ENCODE data around the gene PPP1CA. TPM values are rescaled to one million over a fixed set of nuclear protein-coding genes. Genes with fewer than 3 reads are reported as not detected.

The PPP1CA gene
- total and polyA plus RNA-seq, 12 donors, result 105 to 289 (median 151) TPM

GRCh38 chr11:67364783-67365722 is 36.6 kb downstream of the PPP1CA start:
- no peaks in the 10 kb centered on the region for H3K4me1 ChIP-seq (replicated peaks in 1 of 2)
- H3K27ac ChIP-seq, result no peak overlapping the region
- DNase-seq, result no peak
- intact Hi-C loops (cut with DNase I), result no loop called here
- H3K4me3 ChIP-seq, result no peak overlapping the region
- no peaks in the 10 kb centered on the region for H3K27me3 ChIP-seq
- 84 to 93% (median 86%) methylated on average over 11 to 24 of the region's 24 CpGs for WGBS, 4 donors
- TF ChIP-seq POLR2A (IDR thresholded peaks at IDR 0.05), result no peak
- no peak for TF ChIP-seq CTCF (IDR thresholded peaks at IDR 0.05)
- H3K9me3 ChIP-seq (replicated peaks in 1 of 3), result no peaks in the 10 kb centered on the region
- H3K36me3 ChIP-seq (replicated peaks in 1 of 2), result no peaks in the 10 kb centered on the region

- Histone ChIP-seq H3K27ac (no peak overlapping the region), H3K4me3 (no peak overlapping the region), H3K36me3 (replicated peaks in 1 of 2) (no peaks in the 10 kb centered on the region), H3K4me1 (replicated peaks in 1 of 2) (no peaks in the 10 kb centered on the region), H3K9me3 (replicated peaks in 1 of 3) (no peaks in the 10 kb centered on the region), H3K27me3 (no peaks in the 10 kb centered on the region)
- DNase-seq, result no peak
- intact Hi-C loops (cut with DNase I), result no loop called here
- 88 to 93% (median 90%) methylated on average over 3 of the region's 3 CpGs for WGBS, 4 donors
- TF ChIP-seq CTCF (IDR thresholded peaks at IDR 0.05), result no peak
- no peak for TF ChIP-seq POLR2A (IDR thresholded peaks at IDR 0.05)
Observed at GRCh38 chr11:67364169-67364568, 37.5 kb downstream of the PPP1CA start.

- H3K4me3 ChIP-seq, result no peak overlapping the region
- H3K27me3 ChIP-seq, result no peaks in the 10 kb centered on the region
- TF ChIP-seq CTCF (IDR thresholded peaks at IDR 0.05) (no peak), POLR2A (IDR thresholded peaks at IDR 0.05) (no peak)
- H3K4me1 ChIP-seq (replicated peaks in 1 of 2), result peaks cover 20 to 40% of the 10 kb centered on the region in 2 donors
- intact Hi-C loops (cut with DNase I), result no loop called here
- DNase-seq, result no peak
- no peaks in the 10 kb centered on the region for H3K36me3 ChIP-seq (replicated peaks in 1 of 2)
- H3K27ac ChIP-seq, result peak overlapping the region in 1 of 5 donors; percentile 99
- WGBS, 4 donors, result 80 to 85% (median 84%) methylated on average over 12 of the region's 12 CpGs
- H3K9me3 ChIP-seq (replicated peaks in 1 of 3), result no peaks in the 10 kb centered on the region
Observed at GRCh38 chr11:67357831-67358670, 43.6 kb downstream of the PPP1CA start.
